ENCODE results near the gene GMDS. TPM values are rescaled to one million over a fixed set of nuclear protein-coding genes. Genes with fewer than 3 reads are reported as not detected.

Gene GMDS
- polyA plus RNA-seq, 1 donor (not counting 4 experiments of a cell fraction or from before 2014, with no cell fraction given): 22.1 TPM

GRCh38 chr6:2078888-2079287, 166.5 kb downstream of the GMDS start:
- FAIRE-seq: no peak
- no peaks in the 10 kb centered on the region for H3K9me1 ChIP-seq (ENCODE audit: control insufficient read depth, extremely low read depth, insufficient read depth, low read length)
- no peak overlapping the region for H3K4me3 ChIP-seq (ENCODE audit: control insufficient read depth in 2 of 3, extremely low read depth in 1 of 3, insufficient read depth in 2 of 3, low read depth in 1 of 3, low read length in 3 of 3)
- no peak overlapping the region for H3K4me2 ChIP-seq (ENCODE audit: control insufficient read depth, extremely low read depth, insufficient read depth, low read depth, low read length)
- H4K20me1 ChIP-seq (ENCODE audit: control insufficient read depth, extremely low read depth, insufficient read depth, low read length): no peaks in the 10 kb centered on the region
- dilution Hi-C loops (cut with MboI; ENCODE audit: extremely low pct_ligation_motif_present, low sequenced_read_pairs): no loop called here
- DNase-seq (ENCODE audit: low read depth, low spot score): no peak
- no peaks in the 10 kb centered on the region for H3K36me3 ChIP-seq (ENCODE audit: control insufficient read depth in 2 of 2, extremely low read depth in 1 of 2, insufficient read depth in 2 of 2, low read length in 2 of 2)
- no peaks in the 10 kb centered on the region for H3K9me3 ChIP-seq (ENCODE audit: control insufficient read depth, low read depth, low read length)
- H3K9ac ChIP-seq (ENCODE audit: control insufficient read depth, extremely low read depth, insufficient read depth, low read length): no peak overlapping the region
- no peak overlapping the region for H2AFZ ChIP-seq (ENCODE audit: control insufficient read depth, low read length)
- H3K27ac ChIP-seq (ENCODE audit: control insufficient read depth, insufficient read depth, low read length): no peak overlapping the region
- H3K79me2 ChIP-seq (ENCODE audit: control insufficient read depth, insufficient read depth, low read length): no peaks in the 10 kb centered on the region
- no peak for TF ChIP-seq EZH2 (IDR thresholded peaks at IDR 0.05; ENCODE audit: low read length)
- TF ChIP-seq CTCF (optimal IDR thresholded peaks at IDR 0.05 in 1 of 3, IDR thresholded peaks at IDR 0.05 in 1 of 3, conservative IDR thresholded peaks at IDR 0.05 in 1 of 3; ENCODE audit: extremely low read depth in 1 of 3, insufficient read depth in 2 of 3, low read length in 3 of 3): no peak
- H3K4me1 ChIP-seq (ENCODE audit: control insufficient read depth, extremely low read depth, insufficient read depth, low read length): no peaks in the 10 kb centered on the region
- no peaks in the 10 kb centered on the region for H3K27me3 ChIP-seq (ENCODE audit: control insufficient read depth, extremely low read depth, insufficient read depth, low read length)

GRCh38 chr6:2077826-2078225, 167.6 kb downstream of the GMDS start:
- no peaks in the 10 kb centered on the region for H3K9me1 ChIP-seq (ENCODE audit: control insufficient read depth, extremely low read depth, insufficient read depth, low read length)
- H3K36me3 ChIP-seq (ENCODE audit: control insufficient read depth in 2 of 2, extremely low read depth in 1 of 2, insufficient read depth in 2 of 2, low read length in 2 of 2): no peaks in the 10 kb centered on the region
- no peaks in the 10 kb centered on the region for H4K20me1 ChIP-seq (ENCODE audit: control insufficient read depth, extremely low read depth, insufficient read depth, low read length)
- no peak overlapping the region for H2AFZ ChIP-seq (ENCODE audit: control insufficient read depth, low read length)
- H3K9me3 ChIP-seq (ENCODE audit: control insufficient read depth, low read depth, low read length): no peaks in the 10 kb centered on the region
- TF ChIP-seq EZH2 (IDR thresholded peaks at IDR 0.05; ENCODE audit: low read length) (no peak), CTCF (optimal IDR thresholded peaks at IDR 0.05 in 1 of 3, IDR thresholded peaks at IDR 0.05 in 1 of 3, conservative IDR thresholded peaks at IDR 0.05 in 1 of 3; ENCODE audit: extremely low read depth in 1 of 3, insufficient read depth in 2 of 3, low read length in 3 of 3) (no peak)
- no peak for DNase-seq (ENCODE audit: low read depth, low spot score)
- H3K27ac ChIP-seq (ENCODE audit: control insufficient read depth, insufficient read depth, low read length): no peak overlapping the region
- H3K4me3 ChIP-seq (ENCODE audit: control insufficient read depth in 2 of 3, extremely low read depth in 1 of 3, insufficient read depth in 2 of 3, low read depth in 1 of 3, low read length in 3 of 3): no peak overlapping the region
- H3K4me1 ChIP-seq (ENCODE audit: control insufficient read depth, extremely low read depth, insufficient read depth, low read length): no peaks in the 10 kb centered on the region
- FAIRE-seq: no peak
- no peaks in the 10 kb centered on the region for H3K27me3 ChIP-seq (ENCODE audit: control insufficient read depth, extremely low read depth, insufficient read depth, low read length)
- H3K79me2 ChIP-seq (ENCODE audit: control insufficient read depth, insufficient read depth, low read length): no peaks in the 10 kb centered on the region
- H3K9ac ChIP-seq (ENCODE audit: control insufficient read depth, extremely low read depth, insufficient read depth, low read length): no peak overlapping the region
- H3K4me2 ChIP-seq (ENCODE audit: control insufficient read depth, extremely low read depth, insufficient read depth, low read depth, low read length): no peak overlapping the region
- dilution Hi-C loops (cut with MboI; ENCODE audit: extremely low pct_ligation_motif_present, low sequenced_read_pairs): no loop called here

Data from keratinocyte (primary cell).